GM12891 (cell line): ENCODE results near the gene TMEM127.

Source experiments
- POLR2A ChIP-seq: IDR thresholded peaks from 2 replicates; pipeline ENCODE4 v1.6.1; 2011; ENCODE audit warnings: low read depth, low read length, control low read depth
- POLR2AphosphoS5 ChIP-seq: IDR thresholded peaks from 2 replicates; pipeline ENCODE4 v1.6.1; 2011; ENCODE audit warnings: low read depth, low read length, control low read depth
- POU2F2 ChIP-seq: IDR thresholded peaks from 2 replicates; pipeline ENCODE4 v1.6.1; 2011; ENCODE audit warnings: low read depth, mild to moderate bottlenecking, control low read depth, low read length, moderate library complexity
- TAF1 ChIP-seq: IDR thresholded peaks from 2 replicates; pipeline ENCODE4 v1.6.1; 2011; ENCODE audit warnings: low read depth, low read length, control low read depth

DNA sequence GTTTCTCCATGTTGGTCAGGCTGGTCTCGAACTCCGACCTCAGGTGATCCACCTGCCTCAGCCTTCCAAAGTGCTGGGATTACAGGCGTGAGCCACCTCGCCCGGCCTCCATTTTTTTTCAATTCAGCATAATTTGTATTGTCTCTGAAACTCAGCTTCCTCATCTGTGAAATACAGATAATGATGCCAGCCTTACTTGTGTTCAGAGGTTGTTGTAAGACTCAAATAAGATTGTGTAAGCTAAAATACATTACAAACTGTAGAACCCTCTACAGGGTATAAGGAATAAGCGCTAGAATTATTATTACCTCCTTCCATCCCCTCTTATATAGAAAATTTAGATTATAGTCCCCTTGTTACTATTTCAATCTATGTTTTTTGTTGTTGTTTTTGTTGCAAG is 32.4 kb downstream of the TMEM127 start:
- no peak for TF ChIP-seq POU2F2
- TF ChIP-seq POLR2A, result no peak
- TF ChIP-seq POLR2AphosphoS5, result no peak
- TF ChIP-seq TAF1, result no peak
